Right atrium auricular region (tissue), 2 donors: ENCODE measurements around the gene LRP8. TPM values are rescaled to one million over a fixed set of nuclear protein-coding genes. Genes with fewer than 3 reads are reported as not detected.

Experiments
- DNase-seq: peaks from one replicate; pipeline ENCODE4 v3.0.0-alpha.2; 2019; ENCODE audit warnings: low spot score
- H3K27ac ChIP-seq, 2 donors: fragments of 200-600 bp; sonication (generic); 1 replicate in 1 of 2; 2 replicates in 1 of 2; pipeline ENCODE4 v1.5.1; 2016 to 2019
- H3K27me3 ChIP-seq, 2 donors: fragments of 200-600 bp; sonication (generic); one replicate each; pipeline versions ENCODE4 v1.5.1 to v1.6.0; 2017 to 2019
- H3K36me3 ChIP-seq: fragments of 200-600 bp; sonication (generic); one replicate; pipeline ENCODE4 v1.5.1; 2016
- H3K4me1 ChIP-seq, 2 donors: fragments of 200-600 bp; sonication (generic); one replicate each; pipeline versions ENCODE4 v1.5.1 to v1.6.0; 2017 to 2019
- H3K4me3 ChIP-seq, 2 donors: fragments of 200-600 bp; sonication (generic); 1 replicate in 1 of 2; 2 replicates in 1 of 2; pipeline ENCODE4 v1.5.1; 2017 to 2019; ENCODE audit warnings: mild to moderate bottlenecking in 1 of 2, moderate library complexity in 1 of 2
- H3K9me3 ChIP-seq, 2 donors: fragments of 200-600 bp; sonication (generic); one replicate each; pipeline ENCODE4 v1.5.1; 2019
- CTCF ChIP-seq, 2 donors: fragments of 200-600 bp; sonication (generic); IDR thresholded peaks; one replicate each; pipeline ENCODE4 v1.5.1; 2019; ENCODE audit warnings: antibody characterized with exemption in 2 of 2
- total RNA-seq, 2 donors: library from RNA; depleted of rRNA; stranded (reverse); fragments of >200 nt; gene quantifications; one replicate each; pipeline ENCODE4 v1.1.0, GENCODE V29; 2016

The LRP8 gene
- total RNA-seq, 2 donors from 2014 or later = 2.2 to 3.6 TPM

- Histone ChIP-seq H3K36me3 (no peaks in the 10 kb centered on the region), H3K27ac (no peak overlapping the region), H3K9me3 (peaks cover 0 to 6% of the 10 kb centered on the region in 2 donors), H3K4me3 (no peak overlapping the region), H3K4me1 (no peaks in the 10 kb centered on the region), H3K27me3 (no peaks in the 10 kb centered on the region)
- no peak for TF ChIP-seq CTCF (IDR thresholded peaks at IDR 0.05)
- no peak for DNase-seq
Measured at GRCh38 chr1:53362851-53363642, 35.2 kb upstream of the LRP8 start.

- Histone ChIP-seq H3K27me3 (no peaks in the 10 kb centered on the region), H3K36me3 (no peaks in the 10 kb centered on the region), H3K27ac (no peak overlapping the region), H3K4me3 (no peak overlapping the region), H3K4me1 (no peaks in the 10 kb centered on the region), H3K9me3 (peaks cover 0 to 13% of the 10 kb centered on the region in 2 donors)
- TF ChIP-seq CTCF (IDR thresholded peaks at IDR 0.05) = no peak
- DNase-seq = no peak
Measured at GRCh38 chr1:53362270-53362669, 34.4 kb upstream of the LRP8 start.

GRCh38 chr1:53361541-53361961, 33.7 kb upstream of the LRP8 start:
- Histone ChIP-seq H3K4me3 (no peak overlapping the region), H3K36me3 (no peaks in the 10 kb centered on the region), H3K9me3 (peaks cover 0 to 20% of the 10 kb centered on the region in 2 donors), H3K4me1 (no peaks in the 10 kb centered on the region), H3K27me3 (no peaks in the 10 kb centered on the region), H3K27ac (no peak overlapping the region)
- DNase-seq = no peak
- no peak for TF ChIP-seq CTCF (IDR thresholded peaks at IDR 0.05)

GRCh38 chr1:53359934-53360276, 32.0 kb upstream of the LRP8 start:
- Histone ChIP-seq H3K4me1 (no peaks in the 10 kb centered on the region), H3K27me3 (no peaks in the 10 kb centered on the region), H3K4me3 (no peak overlapping the region), H3K27ac (no peak overlapping the region), H3K9me3 (peaks cover 0 to 27% of the 10 kb centered on the region in 2 donors), H3K36me3 (no peaks in the 10 kb centered on the region)
- no peak for TF ChIP-seq CTCF (IDR thresholded peaks at IDR 0.05)
- no peak for DNase-seq

- Histone ChIP-seq H3K4me3 (no peak overlapping the region), H3K27ac (no peak overlapping the region), H3K36me3 (no peaks in the 10 kb centered on the region), H3K4me1 (no peaks in the 10 kb centered on the region), H3K9me3 (peaks cover 0 to 27% of the 10 kb centered on the region in 2 donors), H3K27me3 (no peaks in the 10 kb centered on the region)
- no peak for DNase-seq
- no peak for TF ChIP-seq CTCF (IDR thresholded peaks at IDR 0.05)
Measured at GRCh38 chr1:53359225-53359933, 31.5 kb upstream of the LRP8 start.
